Measurements from ENCODE around the gene SSR4. TPM values are rescaled to one million over a fixed set of nuclear protein-coding genes. Genes with fewer than 3 reads are reported as not detected.
"Not testable (repeated sequence)": the region's sequence is repeated elsewhere in the genome, so short reads cannot be mapped to it uniquely, and the experiment has no call there.

SSR4 gene
- 187 to 320 TPM (median 209 TPM) in 3 replicates for polyA plus RNA-seq
- polyA plus RNA-seq (2011; ENCODE audit: low read depth) = 23.4 TPM
- polyA plus RNA-seq (2011; cell fraction: cytosol; rRNA removed) = 156 and 243 TPM in 2 replicates
- polyA plus RNA-seq (2011; cell fraction: nucleus; rRNA removed) = 143 and 152 TPM in 2 replicates
- polyA plus RNA-seq (2012; ENCODE audit: low replicate concordance) = 248 and 255 TPM in 2 replicates
- polyA minus RNA-seq = 130 to 283 TPM (median 137 TPM) in 3 replicates
- 468 TPM for polyA minus RNA-seq (2011; cell fraction: cytosol; rRNA and poly(A)+ RNA removed)
- 42.7 and 49.4 TPM in 2 replicates for polyA minus RNA-seq (2011; cell fraction: nucleus; rRNA and poly(A)+ RNA removed)

- Histone ChIP-seq H3K9ac (ENCODE audit: control insufficient read depth, extremely low read depth, insufficient read depth, low read length) (peak within 1 kb of the TSS; percentile 90), H3K4me1 (ENCODE audit: control insufficient read depth, extremely low read depth, insufficient read depth, low read length) (peaks cover 14% of the 10 kb centered on the region), H3K27me3 (ENCODE audit: control insufficient read depth, extremely low read depth, insufficient read depth, low read length) (no peaks in the 10 kb centered on the region), H3K9me1 (ENCODE audit: control insufficient read depth, extremely low read depth, insufficient read depth, low read length) (no peaks in the 10 kb centered on the region), H3K4me2 (ENCODE audit: control insufficient read depth, extremely low read depth, insufficient read depth, low read depth, low read length) (peak within 1 kb of the TSS; percentile 82), H3K4me3 (ENCODE audit: control insufficient read depth in 2 of 3, extremely low read depth in 1 of 3, insufficient read depth in 2 of 3, low read depth in 1 of 3, low read length in 3 of 3) (peak within 1 kb of the TSS; percentile 70 to 85 (median 76)), H2AFZ (ENCODE audit: control insufficient read depth, low read length) (peak within 1 kb of the TSS; percentile 74), H3K36me3 (ENCODE audit: control insufficient read depth in 2 of 2, extremely low read depth in 1 of 2, insufficient read depth in 2 of 2, low read length in 2 of 2) (peaks cover 9 to 12% of the 10 kb centered on the region in 2 experiments), H4K20me1 (ENCODE audit: control insufficient read depth, extremely low read depth, insufficient read depth, low read length) (no peaks in the 10 kb centered on the region), H3K79me2 (ENCODE audit: control insufficient read depth, insufficient read depth, low read length) (peaks cover 47% of the 10 kb centered on the region), H3K27ac (ENCODE audit: control insufficient read depth, insufficient read depth, low read length) (peak within 1 kb of the TSS; percentile 90), H3K9me3 (ENCODE audit: control insufficient read depth, low read depth, low read length) (no peaks in the 10 kb centered on the region)
- DNase-seq (ENCODE audit: low read depth, low spot score) = peak; percentile 52
- no peak for FAIRE-seq
- no peak for TF ChIP-seq CTCF (optimal IDR thresholded peaks at IDR 0.05 in 1 of 3, IDR thresholded peaks at IDR 0.05 in 1 of 3, conservative IDR thresholded peaks at IDR 0.05 in 1 of 3; ENCODE audit: extremely low read depth in 1 of 3, insufficient read depth in 2 of 3, low read length in 3 of 3)
- TF ChIP-seq EZH2 (IDR thresholded peaks at IDR 0.05; ENCODE audit: low read length) = no peak
- dilution Hi-C loops (cut with MboI; ENCODE audit: extremely low pct_ligation_motif_present, low sequenced_read_pairs) = no loop called here
These were observed at the start of gene SSR4, which contains the start of gene IDH3G for GRCh38 chrX:153794018-153794896. Gene SSR4, plus strand, starts transcription at chrX:153794668. Its CDS starts 20 bp downstream, at chrX:153794688. Gene IDH3G, minus strand, starts transcription at chrX:153794375. Its CDS starts 49 bp downstream, at chrX:153794326.

- FAIRE-seq; H3K27ac ChIP-seq (ENCODE audit: control insufficient read depth, insufficient read depth, low read length); dilution Hi-C loops (cut with MboI; ENCODE audit: extremely low pct_ligation_motif_present, low sequenced_read_pairs); H3K36me3 ChIP-seq (ENCODE audit: control insufficient read depth in 2 of 2, extremely low read depth in 1 of 2, insufficient read depth in 2 of 2, low read length in 2 of 2); H3K79me2 ChIP-seq (ENCODE audit: control insufficient read depth, insufficient read depth, low read length); H3K4me1 ChIP-seq (ENCODE audit: control insufficient read depth, extremely low read depth, insufficient read depth, low read length); H3K4me3 ChIP-seq (ENCODE audit: control insufficient read depth in 2 of 3, extremely low read depth in 1 of 3, insufficient read depth in 2 of 3, low read depth in 1 of 3, low read length in 3 of 3); H3K27me3 ChIP-seq (ENCODE audit: control insufficient read depth, extremely low read depth, insufficient read depth, low read length); H2AFZ ChIP-seq (ENCODE audit: control insufficient read depth, low read length); DNase-seq (ENCODE audit: low read depth, low spot score); H3K9me1 ChIP-seq (ENCODE audit: control insufficient read depth, extremely low read depth, insufficient read depth, low read length); H3K4me2 ChIP-seq (ENCODE audit: control insufficient read depth, extremely low read depth, insufficient read depth, low read depth, low read length); H3K9ac ChIP-seq (ENCODE audit: control insufficient read depth, extremely low read depth, insufficient read depth, low read length); H4K20me1 ChIP-seq (ENCODE audit: control insufficient read depth, extremely low read depth, insufficient read depth, low read length); H3K9me3 ChIP-seq (ENCODE audit: control insufficient read depth, low read depth, low read length): not testable (repeated sequence)
These were observed 49.4 kb upstream of the SSR4 start for GRCh38 chrX:153745067-153745433.
